Osteocyte (in vitro differentiated cells): ENCODE measurements around the gene EEF1G. TPM values are rescaled to one million over a fixed set of nuclear protein-coding genes. Genes with fewer than 3 reads are reported as not detected.
"Not testable (repeated sequence)": the region's sequence is repeated elsewhere in the genome, so short reads cannot be mapped to it uniquely, and the experiment has no call there.

ENCODE experiments used
- DNase-seq: peaks from one replicate; pipeline ENCODE4 v3.0.0; 2021; ENCODE audit warnings: mixed read lengths; ENCODE audit not compliant: unreplicated experiment; ENCODE audit errors: extremely low spot score
- H3K27ac Mint-ChIP-seq: one replicate; pipeline ENCODE4 v1.8.0; 2021; ENCODE audit warnings: mild to moderate bottlenecking, mixed read lengths; ENCODE audit not compliant: unreplicated experiment
- H3K27me3 Mint-ChIP-seq: one replicate; pipeline ENCODE4 v1.8.0; 2021; ENCODE audit warnings: mixed read lengths; ENCODE audit not compliant: unreplicated experiment
- H3K36me3 Mint-ChIP-seq: one replicate; pipeline ENCODE4 v1.8.0; 2021; ENCODE audit warnings: mixed read lengths; ENCODE audit not compliant: unreplicated experiment
- H3K4me1 Mint-ChIP-seq: one replicate; pipeline ENCODE4 v1.8.0; 2021; ENCODE audit warnings: mixed read lengths; ENCODE audit not compliant: unreplicated experiment
- H3K4me3 Mint-ChIP-seq: one replicate; pipeline ENCODE4 v1.8.0; 2021; ENCODE audit warnings: mild to moderate bottlenecking, moderate library complexity, mixed read lengths; ENCODE audit not compliant: unreplicated experiment
- H3K9me3 Mint-ChIP-seq: one replicate; pipeline ENCODE4 v1.8.0; 2021; ENCODE audit warnings: mixed read lengths; ENCODE audit not compliant: unreplicated experiment
- total RNA-seq: library from RNA; stranded (reverse); gene quantifications from 2 replicates; pipeline ENCODE4 v1.2.1, GENCODE V29; 2021
- TF ChIP-seq, protein P1 (sequence below): fragments of 200-600 bp; sonication (generic); IDR thresholded peaks from 2 replicates; pipeline ENCODE4 v1.5.0; 2021; ENCODE audit warnings: antibody characterized with exemption, mild to moderate bottlenecking, moderate library complexity

The EEF1G gene
- total RNA-seq, 1 donor from 2014 or later: 1,404 TPM

DNA sequence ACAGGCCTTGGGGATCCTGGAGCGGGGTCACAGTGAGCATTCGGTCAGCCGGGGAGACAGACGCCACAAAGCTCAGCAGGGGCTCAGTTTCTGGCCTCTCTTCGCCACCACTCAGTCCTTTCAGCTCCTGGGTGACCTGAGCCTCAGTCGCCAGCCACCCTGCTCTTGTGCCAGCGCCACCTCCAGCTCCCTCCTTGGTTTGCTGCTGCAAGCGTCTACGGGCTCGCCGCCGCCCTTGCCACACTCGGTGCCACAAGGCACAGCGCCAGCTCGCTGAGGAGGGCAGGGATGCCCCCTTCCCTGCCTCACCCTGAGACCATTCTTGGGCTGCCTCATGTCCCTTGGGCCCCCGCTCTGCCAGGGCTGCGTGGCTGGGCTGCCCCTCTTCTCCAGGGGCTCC lies 1.5 kb upstream of the EEF1G start:
- TF ChIP-seq, protein P1, sequence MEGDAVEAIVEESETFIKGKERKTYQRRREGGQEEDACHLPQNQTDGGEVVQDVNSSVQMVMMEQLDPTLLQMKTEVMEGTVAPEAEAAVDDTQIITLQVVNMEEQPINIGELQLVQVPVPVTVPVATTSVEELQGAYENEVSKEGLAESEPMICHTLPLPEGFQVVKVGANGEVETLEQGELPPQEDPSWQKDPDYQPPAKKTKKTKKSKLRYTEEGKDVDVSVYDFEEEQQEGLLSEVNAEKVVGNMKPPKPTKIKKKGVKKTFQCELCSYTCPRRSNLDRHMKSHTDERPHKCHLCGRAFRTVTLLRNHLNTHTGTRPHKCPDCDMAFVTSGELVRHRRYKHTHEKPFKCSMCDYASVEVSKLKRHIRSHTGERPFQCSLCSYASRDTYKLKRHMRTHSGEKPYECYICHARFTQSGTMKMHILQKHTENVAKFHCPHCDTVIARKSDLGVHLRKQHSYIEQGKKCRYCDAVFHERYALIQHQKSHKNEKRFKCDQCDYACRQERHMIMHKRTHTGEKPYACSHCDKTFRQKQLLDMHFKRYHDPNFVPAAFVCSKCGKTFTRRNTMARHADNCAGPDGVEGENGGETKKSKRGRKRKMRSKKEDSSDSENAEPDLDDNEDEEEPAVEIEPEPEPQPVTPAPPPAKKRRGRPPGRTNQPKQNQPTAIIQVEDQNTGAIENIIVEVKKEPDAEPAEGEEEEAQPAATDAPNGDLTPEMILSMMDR: no peak
- no peak for DNase-seq
- H3K27ac Mint-ChIP-seq: peak overlapping the region; percentile 99
- H3K27me3 Mint-ChIP-seq: no peaks in the 10 kb centered on the region
- peak overlapping the region; percentile 95 for H3K4me3 Mint-ChIP-seq
- peaks cover 43% of the 10 kb centered on the region for H3K4me1 Mint-ChIP-seq
- H3K9me3 Mint-ChIP-seq: no peaks in the 10 kb centered on the region
- H3K36me3 Mint-ChIP-seq: peaks cover 32% of the 10 kb centered on the region

DNA sequence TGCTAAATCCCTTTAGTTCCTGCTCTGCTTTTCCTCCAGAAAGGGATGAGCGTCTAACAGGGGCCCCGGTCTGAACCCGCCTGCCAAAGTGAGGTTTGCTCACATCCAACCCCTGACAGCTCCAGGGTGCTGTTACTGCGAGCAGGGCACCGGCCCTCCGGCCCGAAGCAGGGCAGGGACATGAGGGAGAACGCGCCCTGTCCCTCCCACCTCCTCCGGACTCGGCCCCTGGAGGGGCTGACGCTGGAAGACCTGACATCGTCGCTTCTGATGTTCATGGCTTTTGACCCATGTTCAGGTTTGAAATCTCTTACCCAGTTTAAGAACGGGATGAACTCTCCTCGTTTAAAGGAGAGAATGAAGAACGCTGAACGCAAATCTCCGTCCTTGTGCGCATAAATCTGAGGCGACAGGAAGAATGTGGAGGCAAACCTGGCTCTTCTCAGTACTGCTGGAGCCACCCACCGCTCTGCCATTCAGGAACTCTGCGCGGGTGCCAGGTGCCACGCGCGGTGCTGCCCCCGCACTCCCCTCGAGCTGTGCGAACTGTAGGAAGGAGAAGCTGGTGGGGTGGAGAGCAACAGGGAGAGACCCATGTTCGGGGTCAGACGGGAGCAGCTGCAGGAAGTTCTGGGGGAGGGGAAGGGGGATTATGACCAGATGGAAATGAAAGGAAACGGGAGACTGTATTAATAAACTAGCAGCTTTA lies 826 bp upstream of the EEF1G start:
- H3K36me3 Mint-ChIP-seq: peaks cover 32% of the 10 kb centered on the region
- TF ChIP-seq, protein P1: no peak
- H3K4me1 Mint-ChIP-seq: peaks cover 48% of the 10 kb centered on the region
- H3K27ac Mint-ChIP-seq: peak overlapping the region; percentile 99
- no peaks in the 10 kb centered on the region for H3K9me3 Mint-ChIP-seq
- no peak for DNase-seq
- H3K27me3 Mint-ChIP-seq: no peaks in the 10 kb centered on the region
- H3K4me3 Mint-ChIP-seq: peak overlapping the region; percentile 95

DNA sequence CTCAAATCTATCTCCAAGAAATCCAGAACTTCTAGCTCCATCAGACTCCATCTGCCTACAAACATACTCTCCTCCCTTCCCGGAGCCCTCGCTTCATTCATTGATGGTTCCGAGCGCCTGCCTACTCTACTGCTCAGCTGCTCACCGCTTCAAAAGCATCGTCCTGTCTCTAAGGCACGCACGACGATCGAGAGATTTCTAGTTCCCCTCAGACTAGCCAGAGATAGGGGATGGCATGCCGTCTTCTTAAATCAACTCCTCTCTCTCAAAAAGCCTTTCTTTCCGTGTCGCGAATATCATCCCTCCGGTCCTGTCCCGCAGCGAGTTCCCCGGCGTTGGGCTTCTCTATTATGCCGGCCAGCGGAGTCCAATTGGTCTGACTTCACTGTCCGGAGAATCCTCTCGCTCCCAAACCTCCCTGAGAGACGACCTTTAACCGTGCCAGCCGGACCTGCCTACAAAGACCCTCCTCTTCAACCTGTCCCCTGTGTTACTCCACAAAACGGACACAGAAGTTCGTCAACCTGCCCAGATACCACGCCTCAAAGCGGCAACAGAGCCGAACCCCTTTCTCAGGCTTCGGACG lies 592 bp downstream of the EEF1G start:
- DNase-seq: no peak
- Mint-ChIP-seq H3K36me3 (peaks cover 33% of the 10 kb centered on the region), H3K4me1 (peaks cover 48% of the 10 kb centered on the region), H3K27me3 (no peaks in the 10 kb centered on the region), H3K4me3 (peak overlapping the region; percentile 95), H3K9me3 (no peaks in the 10 kb centered on the region), H3K27ac (peak overlapping the region; percentile 99)
- TF ChIP-seq, protein P1: no peak

DNA sequence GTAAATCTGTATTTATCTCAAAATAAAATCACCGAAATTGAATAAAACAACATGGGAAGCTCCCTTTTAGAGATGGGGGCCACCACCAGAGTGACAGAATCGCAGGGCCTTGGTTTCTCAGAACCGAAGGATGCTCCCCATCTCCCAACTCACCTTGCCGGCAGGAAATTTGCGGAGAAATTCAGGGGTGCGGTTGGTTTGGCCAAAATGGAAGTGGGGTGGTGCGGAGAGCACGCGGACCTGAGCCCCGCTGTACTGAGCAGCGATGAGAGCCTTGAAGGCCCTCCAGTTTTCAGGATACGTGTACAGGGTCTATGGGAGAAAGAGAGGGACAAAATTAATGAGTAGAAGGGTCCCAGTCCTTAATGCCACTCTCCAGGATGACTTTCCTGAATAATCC lies 1.3 kb downstream of the EEF1G start:
- Mint-ChIP-seq H3K27ac (peak overlapping the region; percentile 99), H3K4me1 (peaks cover 48% of the 10 kb centered on the region), H3K36me3 (peaks cover 34% of the 10 kb centered on the region), H3K27me3 (no peaks in the 10 kb centered on the region), H3K4me3 (peak overlapping the region; percentile 95), H3K9me3 (no peaks in the 10 kb centered on the region)
- TF ChIP-seq, protein P1: no peak
- DNase-seq: no peak

DNA sequence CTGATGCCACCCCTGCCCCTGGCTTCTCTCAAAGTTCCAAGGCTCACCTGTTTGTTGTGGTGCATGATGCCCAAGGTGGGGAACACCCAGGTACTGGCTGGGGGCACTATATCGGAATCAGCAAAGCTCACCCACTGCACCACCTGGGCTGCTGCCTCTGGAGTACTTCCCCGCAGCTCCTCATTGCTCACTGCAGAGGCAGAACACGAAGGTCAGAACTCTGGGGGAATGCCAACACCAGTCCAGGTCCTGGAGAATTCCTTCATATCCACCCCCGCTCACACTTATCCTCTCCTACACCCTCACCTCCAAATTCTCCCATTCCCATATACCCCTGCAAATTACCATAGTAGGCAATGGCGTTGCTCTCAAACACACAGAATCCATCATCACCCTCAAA lies 2.2 kb downstream of the EEF1G start:
- not testable (repeated sequence) for H3K27me3 Mint-ChIP-seq, H3K9me3 Mint-ChIP-seq, DNase-seq, H3K4me3 Mint-ChIP-seq
- Mint-ChIP-seq H3K27ac (peak overlapping the region; percentile 66), H3K36me3 (peaks cover 39% of the 10 kb centered on the region), H3K4me1 (peaks cover 45% of the 10 kb centered on the region)

DNA sequence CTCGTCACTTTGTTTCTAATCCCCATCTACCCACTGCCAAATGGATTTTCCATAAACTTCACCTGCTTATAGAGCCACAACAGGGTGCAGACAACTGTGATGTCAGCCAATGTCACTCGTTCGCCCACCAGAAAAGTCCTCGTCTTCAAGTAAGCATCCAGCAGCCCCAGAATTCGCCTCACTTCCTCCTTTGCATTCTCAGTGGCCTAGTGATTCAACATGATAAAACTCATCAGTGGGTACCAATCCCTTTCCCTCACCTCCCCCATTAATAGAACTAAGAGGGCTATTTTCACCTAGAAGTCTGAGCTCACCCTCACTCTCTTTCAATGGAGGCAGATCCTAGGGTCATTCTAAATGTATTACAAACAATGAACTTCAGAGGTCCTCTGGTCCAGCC lies 2.8 kb downstream of the EEF1G start:
- peaks cover 44% of the 10 kb centered on the region for H3K4me1 Mint-ChIP-seq
- not testable (repeated sequence) for H3K9me3 Mint-ChIP-seq, DNase-seq, H3K27me3 Mint-ChIP-seq
- peaks cover 44% of the 10 kb centered on the region for H3K36me3 Mint-ChIP-seq
- peak overlapping the region; percentile 66 for H3K27ac Mint-ChIP-seq
- H3K4me3 Mint-ChIP-seq: peak overlapping the region; percentile 2
